OCI-LY7 (cell line): ENCODE data around the gene HINFP. TPM values are rescaled to one million over a fixed set of nuclear protein-coding genes. Genes with fewer than 3 reads are reported as not detected.

Experiments
- BruUV-seq: library from RNA; stranded (reverse); fragments of 400-500 nt; replicated peaks from 2 replicates; lab custom pipeline; 2021; lab: Mats Ljungman, UMichigan
- CTCF ChIA-PET: fragments of 300-600 bp; sonication (Branson Sonifier 250); formaldehyde crosslinking; loops from one replicate; lab custom pipeline; 2022; ENCODE audit warnings: antibody characterized with exemption; ENCODE audit not compliant: unreplicated experiment; lab: Charles Lee
- POLR2A ChIA-PET: fragments of 300-600 bp; sonication (Branson Sonifier 250); formaldehyde crosslinking; loops from one replicate; lab custom pipeline; 2022; ENCODE audit warnings: antibody characterized with exemption; lab: Charles Lee
- DNase-seq: peaks from one replicate; pipeline ENCODE4 v3.0.0-alpha.2; 2015; ENCODE audit warnings: low spot score
- H2AFZ ChIP-seq: fragments of 200-600 bp; sonication (generic), shearing (Covaris generic); 2 replicates; pipeline ENCODE4 v1.6.1; 2014; ENCODE audit warnings: mild to moderate bottlenecking, antibody characterized with exemption, low read length, moderate library complexity
- H3K27ac ChIP-seq: fragments of 200-600 bp; sonication (generic); 2 replicates; pipeline ENCODE4 v1.5.1; 2014; ENCODE audit warnings: mixed run types, low read depth, mild to moderate bottlenecking, moderate library complexity, low read length, inconsistent platforms; ENCODE audit not compliant: poor library complexity, severe bottlenecking
- H3K36me3 ChIP-seq: fragments of 200-600 bp; sonication (generic); 2 replicates; pipeline ENCODE4 v1.6.1; 2014; ENCODE audit warnings: mild to moderate bottlenecking, antibody characterized with exemption, low read length, moderate library complexity, mixed read lengths; ENCODE audit not compliant: insufficient read depth
- H3K4me1 ChIP-seq: fragments of 200-600 bp; sonication (generic); 2 replicates; pipeline ENCODE4 v1.5.1; 2014; ENCODE audit warnings: mild to moderate bottlenecking, low read length; ENCODE audit not compliant: insufficient read depth, poor library complexity, severe bottlenecking
- H3K4me2 ChIP-seq: fragments of 200-600 bp; sonication (generic); 2 replicates; pipeline ENCODE4 v1.6.1; 2014; ENCODE audit warnings: mild to moderate bottlenecking, low read length
- H3K4me3 ChIP-seq: fragments of 200-600 bp; sonication (generic); 2 replicates; pipeline ENCODE4 v1.5.1; 2014; ENCODE audit warnings: mild to moderate bottlenecking, low read depth, low read length; ENCODE audit not compliant: poor library complexity, severe bottlenecking
- H3K79me2 ChIP-seq: fragments of 200-600 bp; sonication (generic); 2 replicates; pipeline ENCODE4 v1.6.1; 2016; ENCODE audit warnings: low read depth, mild to moderate bottlenecking, low read length, moderate library complexity, mixed read lengths; ENCODE audit not compliant: insufficient read depth
- H3K9me2 ChIP-seq: fragments of 200-600 bp; sonication (generic); 2 replicates; pipeline ENCODE4 v1.6.1; 2016; ENCODE audit warnings: mild to moderate bottlenecking, low read length, mixed read lengths; ENCODE audit not compliant: insufficient read depth
- H3K9me3 ChIP-seq: fragments of 200-600 bp; sonication (generic); 2 replicates; pipeline ENCODE4 v1.6.1; 2014; ENCODE audit warnings: mild to moderate bottlenecking, mixed run types, low read length, mixed read lengths
- H4K20me1 ChIP-seq: fragments of 200-600 bp; sonication (generic); 2 replicates; pipeline ENCODE4 v1.6.1; 2014; ENCODE audit warnings: mild to moderate bottlenecking, antibody characterized with exemption, low read length, moderate library complexity, mixed read lengths; ENCODE audit not compliant: insufficient read depth
- CTCF ChIP-seq: fragments of 200-600 bp; sonication (generic); conservative IDR thresholded peaks from 2 replicates; pipeline ENCODE4 v1.5.1; 2014; ENCODE audit warnings: mild to moderate bottlenecking, antibody characterized with exemption, low read length, moderate library complexity, mixed read lengths
- EZH2phosphoT487 ChIP-seq: fragments of 200-600 bp; sonication (generic); IDR thresholded peaks from 2 replicates; pipeline ENCODE4 v1.6.1; 2018; ENCODE audit warnings: low read depth, borderline replicate concordance, mild to moderate bottlenecking, mixed run types, antibody characterized with exemption, low read length, moderate library complexity, mixed read lengths
- intact Hi-C: fragments of 100-400 bp; cut with micrococcal nuclease; formaldehyde crosslinking; loops from one replicate; pipeline ENCODE4 v1.10.0; 2022; ENCODE audit not compliant: unreplicated experiment
- total RNA-seq, 2 experiments: library from RNA; depleted of rRNA in 1 of 2; stranded (reverse); fragments of >200 nt in 1 of 2; shearing (Covaris generic) in 1 of 2; gene quantifications; 2 replicates each; pipeline ENCODE4 v1.2.3, GENCODE V29; 2014 to 2022

Gene HINFP
- total RNA-seq, 2 experiments from 2014 or later = 27.7 to 29.6 TPM

- Histone ChIP-seq H3K9me3 (no peaks in the 10 kb centered on the region), H3K36me3 (no peaks in the 10 kb centered on the region), H3K4me2 (no peak overlapping the region), H4K20me1 (no peaks in the 10 kb centered on the region), H3K79me2 (no peaks in the 10 kb centered on the region), H3K4me1 (peaks cover 5% of the 10 kb centered on the region), H2AFZ (no peak overlapping the region), H3K9me2 (no peaks in the 10 kb centered on the region), H3K4me3 (no peak overlapping the region), H3K27ac (no peak overlapping the region)
- intact Hi-C loops = no loop called here
- no peak for DNase-seq
- CTCF ChIA-PET = interaction anchor here (0.7 kb wide), 1 partner anchor 163 kb away, joined by 3 read pairs; no protein-coding TSS in a partner anchor
- no TSS peak for BruUV-seq
- POLR2A ChIA-PET = interaction anchor here (0.6 kb wide), 1 partner anchor 21 kb away, joined by 3 read pairs; no protein-coding TSS in a partner anchor
- TF ChIP-seq CTCF = no peak
- TF ChIP-seq EZH2phosphoT487 = no peak
Observed at GRCh38 chr11:119160151-119160550, 38.8 kb downstream of the HINFP start.

- no TSS peak for BruUV-seq
- CTCF ChIA-PET = interaction anchor here (0.6 kb wide), 1 partner anchor 12 kb away, joined by 3 read pairs; no protein-coding TSS in a partner anchor
Observed at GRCh38 chr11:119161871-119162270, 40.5 kb downstream of the HINFP start.

More at GRCh38 chr11:119161871-119162270, 40.5 kb downstream of the HINFP start:
- H3K36me3 ChIP-seq = no peaks in the 10 kb centered on the region
- TF ChIP-seq EZH2phosphoT487 (no peak), CTCF (no peak)
- DNase-seq = no peak
- intact Hi-C loops = no loop called here
- H3K4me2 ChIP-seq = no peak overlapping the region
- H3K79me2 ChIP-seq = no peaks in the 10 kb centered on the region
- H3K9me2 ChIP-seq = no peaks in the 10 kb centered on the region
- no peak overlapping the region for H3K27ac ChIP-seq
- no peak overlapping the region for H3K4me3 ChIP-seq
- H3K9me3 ChIP-seq = no peaks in the 10 kb centered on the region
- no peak overlapping the region for H2AFZ ChIP-seq
- H4K20me1 ChIP-seq = no peaks in the 10 kb centered on the region
- POLR2A ChIA-PET = no interaction called here
- peaks cover 7% of the 10 kb centered on the region for H3K4me1 ChIP-seq
